Stimulated activated CD4-positive, alpha-beta T cell treated with anti-CD3 and anti-CD28 coated beads, Interleukin-2, amount 100 ng/mL, for 24 hours (primary cell): ENCODE results near the gene NMS.

Source experiments
- DNase-seq, 2 donors: peaks; one replicate each; pipeline ENCODE4 v3.0.0-alpha.2; 2020

NMS gene

GRCh38 chr2:100494712-100495111 lies 24.4 kb downstream of the NMS start:
- DNase-seq: no peak

- DNase-seq: no peak
These were observed 32.5 kb downstream of the NMS start for GRCh38 chr2:100502782-100503181.

GRCh38 chr2:100504542-100504941 lies 34.3 kb downstream of the NMS start:
- no peak for DNase-seq

- DNase-seq: no peak
These were observed 38.8 kb downstream of the NMS start for GRCh38 chr2:100509066-100509465.

- no peak for DNase-seq
These were observed 43.4 kb downstream of the NMS start for GRCh38 chr2:100513650-100514049.

GRCh38 chr2:100517556-100517955 lies 47.3 kb downstream of the NMS start:
- DNase-seq: no peak

- DNase-seq: no peak
These were observed 48.5 kb downstream of the NMS start for GRCh38 chr2:100518801-100519200.

GRCh38 chr2:100520224-100520623 lies 49.9 kb downstream of the NMS start:
- no peak for DNase-seq

- no peak for DNase-seq
These were observed 52.1 kb downstream of the NMS start for GRCh38 chr2:100522430-100522829.

DNA sequence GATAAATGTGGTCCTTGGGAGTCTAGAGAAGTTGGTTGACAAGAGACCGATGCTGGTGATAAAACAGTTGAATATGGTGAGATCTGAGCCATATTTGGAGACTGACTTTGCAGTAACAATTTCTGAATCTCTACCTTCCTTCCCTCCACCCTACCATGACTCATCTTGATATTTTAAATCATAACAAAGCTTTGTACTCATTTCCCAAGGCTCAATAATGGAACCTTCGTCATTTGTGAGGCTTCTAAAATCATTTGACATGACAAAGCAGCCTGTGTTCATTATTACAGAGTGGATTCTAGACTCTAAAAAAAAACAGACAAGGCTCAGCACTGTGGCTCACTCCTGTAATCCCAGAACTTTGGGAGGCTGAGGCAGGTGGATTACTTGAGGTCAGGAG lies 54.0 kb downstream of the NMS start:
- no peak for DNase-seq

DNA sequence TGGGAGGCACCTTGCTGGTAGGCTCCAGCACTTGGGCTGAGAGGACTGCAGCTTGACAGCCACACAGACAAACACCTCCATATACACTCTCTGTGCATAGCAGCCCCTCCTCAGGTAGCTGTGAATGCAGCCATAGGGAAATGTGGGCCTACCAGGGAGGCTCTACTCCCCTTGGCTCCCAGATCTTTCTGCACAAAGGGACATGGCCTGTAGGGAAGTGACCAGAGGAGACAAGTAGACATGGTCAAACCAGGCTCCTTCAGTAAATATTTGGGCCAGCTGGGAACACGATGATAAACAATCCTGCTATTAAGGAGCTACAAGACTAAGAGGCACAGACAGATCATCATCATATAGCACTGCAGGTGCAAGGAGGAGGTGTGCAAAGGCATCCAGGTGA lies 56.6 kb downstream of the NMS start:
- no peak for DNase-seq

DNA sequence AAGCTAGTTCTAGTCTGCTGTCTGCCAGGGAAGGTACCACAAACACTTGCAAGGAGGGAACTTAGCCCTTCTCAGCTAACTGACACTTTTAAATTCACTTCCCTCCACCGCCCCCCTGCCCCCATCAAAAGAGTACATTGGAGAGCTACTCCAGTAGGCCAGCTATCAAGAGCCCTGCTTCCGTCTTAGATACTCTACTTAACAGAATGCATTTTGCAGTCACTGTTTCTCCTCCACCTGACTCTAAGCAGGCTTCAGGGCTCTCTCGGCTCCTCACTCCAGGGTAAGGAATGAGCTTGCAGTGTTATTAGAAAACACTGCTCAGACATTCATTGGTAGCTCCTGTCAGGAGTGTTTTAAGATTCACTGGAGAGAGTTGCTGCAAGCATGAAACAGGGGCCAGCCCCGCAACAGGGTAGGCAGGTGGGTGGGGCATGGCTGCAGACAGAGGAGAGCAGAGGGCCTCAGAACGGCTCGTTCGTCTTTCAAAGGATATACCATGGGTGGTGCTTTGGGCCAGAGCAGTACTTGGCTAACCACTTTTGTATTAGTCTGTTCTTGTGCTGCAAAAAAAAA lies 57.2 kb downstream of the NMS start:
- DNase-seq: no peak

GRCh38 chr2:100529176-100529575 lies 58.9 kb downstream of the NMS start:
- DNase-seq: no peak

- no peak for DNase-seq
These were observed 59.6 kb downstream of the NMS start for GRCh38 chr2:100529900-100530299.
